GM19463 (cell line): ENCODE data around the gene BPIFB6.

Source experiments
- ATAC-seq: cut with Tn5 transposase; IDR thresholded peaks from one replicate; pipeline ENCODE4 v1.9.1; 2021; ENCODE audit warnings: mild to moderate bottlenecking, moderate library complexity; ENCODE audit not compliant: unreplicated experiment

Gene BPIFB6, protein sequence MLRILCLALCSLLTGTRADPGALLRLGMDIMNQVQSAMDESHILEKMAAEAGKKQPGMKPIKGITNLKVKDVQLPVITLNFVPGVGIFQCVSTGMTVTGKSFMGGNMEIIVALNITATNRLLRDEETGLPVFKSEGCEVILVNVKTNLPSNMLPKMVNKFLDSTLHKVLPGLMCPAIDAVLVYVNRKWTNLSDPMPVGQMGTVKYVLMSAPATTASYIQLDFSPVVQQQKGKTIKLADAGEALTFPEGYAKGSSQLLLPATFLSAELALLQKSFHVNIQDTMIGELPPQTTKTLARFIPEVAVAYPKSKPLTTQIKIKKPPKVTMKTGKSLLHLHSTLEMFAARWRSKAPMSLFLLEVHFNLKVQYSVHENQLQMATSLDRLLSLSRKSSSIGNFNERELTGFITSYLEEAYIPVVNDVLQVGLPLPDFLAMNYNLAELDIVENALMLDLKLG

DNA sequence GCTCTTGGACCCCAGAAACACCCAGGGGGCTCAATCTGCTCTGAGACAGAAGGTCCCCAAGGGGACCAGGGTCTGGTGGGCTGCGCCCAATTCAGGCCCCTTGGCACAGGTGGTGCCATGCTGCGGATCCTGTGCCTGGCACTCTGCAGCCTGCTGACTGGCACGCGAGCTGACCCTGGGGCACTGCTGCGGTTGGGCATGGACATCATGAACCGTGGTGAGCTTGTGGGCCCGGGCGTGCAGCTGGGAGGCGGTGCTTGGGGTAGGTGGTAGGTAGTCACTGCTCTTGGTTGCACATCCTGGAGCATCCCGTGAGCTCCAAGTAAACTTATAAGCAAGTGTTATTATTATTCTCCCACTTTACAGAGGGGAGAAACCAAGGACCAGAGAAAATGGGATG is at the start of gene BPIFB6:
BPIFB6 (plus strand) TSS at position 118 of the 400 bp plus-strand sequence; CDS start at position 118, 0 bp downstream.
- no peak for ATAC-seq

GRCh38 chr20:32982617-32983458 is 48.6 kb upstream of the BPIFB6 start:
- no peak for ATAC-seq

- ATAC-seq = no peak
Observed at GRCh38 chr20:32983459-32984112, 47.9 kb upstream of the BPIFB6 start.

DNA sequence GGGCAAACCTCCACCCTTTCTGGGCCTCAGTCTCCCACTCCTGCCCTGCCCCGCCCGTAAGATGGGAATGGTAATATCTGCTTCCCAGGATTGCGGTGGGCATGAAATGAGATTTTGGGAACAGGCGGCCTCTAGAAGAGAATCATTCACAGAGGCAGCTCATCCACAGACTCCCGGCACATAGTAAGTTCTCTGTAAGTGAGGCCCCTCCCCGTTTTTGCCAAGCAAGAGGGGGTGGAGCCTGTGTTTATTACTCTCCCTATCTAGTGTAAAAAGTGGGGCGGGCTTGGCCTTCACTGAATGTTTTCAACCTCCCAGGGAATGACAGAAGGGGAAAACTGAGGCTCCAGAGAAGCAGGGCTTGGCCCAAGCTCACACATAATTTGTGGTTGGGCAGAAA is 47.3 kb upstream of the BPIFB6 start:
- ATAC-seq = no peak

DNA sequence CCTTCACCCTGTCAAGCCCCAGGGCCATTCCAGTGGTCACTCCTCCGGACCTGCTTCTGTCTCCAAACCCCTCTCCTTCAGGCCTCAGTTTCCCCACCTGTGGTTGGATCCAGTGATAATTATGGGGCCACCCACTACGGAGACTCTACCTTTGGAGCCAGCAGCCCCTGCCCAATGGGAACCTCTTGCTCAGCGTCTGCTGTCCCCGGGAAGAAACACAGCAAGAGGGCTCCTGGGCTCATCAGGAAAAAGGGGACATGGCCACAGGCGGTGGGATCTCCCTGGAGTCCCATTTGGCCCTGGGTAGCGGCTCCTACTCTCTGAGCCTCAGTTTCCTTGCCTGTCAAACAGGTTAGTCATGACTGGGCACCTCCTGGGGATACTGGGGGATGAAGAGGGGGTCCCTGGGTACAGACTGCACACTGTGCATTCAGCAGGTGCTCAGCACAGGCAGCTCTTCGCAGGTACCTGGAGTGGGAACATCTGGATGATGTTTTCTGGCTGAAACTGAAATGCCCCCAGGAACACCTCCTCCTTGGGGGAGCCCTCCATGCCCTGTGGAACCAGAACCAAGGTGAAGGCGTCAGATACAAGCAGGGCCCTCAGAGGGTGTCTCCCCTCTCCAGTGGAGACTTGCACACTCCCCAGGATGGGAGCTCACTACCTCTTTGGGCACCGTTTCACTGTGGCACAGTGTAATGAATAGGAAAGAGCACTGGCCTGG is 46.7 kb upstream of the BPIFB6 start:
- ATAC-seq = no peak

- no peak for ATAC-seq
Observed at GRCh38 chr20:32985596-32985995, 45.9 kb upstream of the BPIFB6 start.

GRCh38 chr20:32986331-32986966 is 45.0 kb upstream of the BPIFB6 start:
- no peak for ATAC-seq

DNA sequence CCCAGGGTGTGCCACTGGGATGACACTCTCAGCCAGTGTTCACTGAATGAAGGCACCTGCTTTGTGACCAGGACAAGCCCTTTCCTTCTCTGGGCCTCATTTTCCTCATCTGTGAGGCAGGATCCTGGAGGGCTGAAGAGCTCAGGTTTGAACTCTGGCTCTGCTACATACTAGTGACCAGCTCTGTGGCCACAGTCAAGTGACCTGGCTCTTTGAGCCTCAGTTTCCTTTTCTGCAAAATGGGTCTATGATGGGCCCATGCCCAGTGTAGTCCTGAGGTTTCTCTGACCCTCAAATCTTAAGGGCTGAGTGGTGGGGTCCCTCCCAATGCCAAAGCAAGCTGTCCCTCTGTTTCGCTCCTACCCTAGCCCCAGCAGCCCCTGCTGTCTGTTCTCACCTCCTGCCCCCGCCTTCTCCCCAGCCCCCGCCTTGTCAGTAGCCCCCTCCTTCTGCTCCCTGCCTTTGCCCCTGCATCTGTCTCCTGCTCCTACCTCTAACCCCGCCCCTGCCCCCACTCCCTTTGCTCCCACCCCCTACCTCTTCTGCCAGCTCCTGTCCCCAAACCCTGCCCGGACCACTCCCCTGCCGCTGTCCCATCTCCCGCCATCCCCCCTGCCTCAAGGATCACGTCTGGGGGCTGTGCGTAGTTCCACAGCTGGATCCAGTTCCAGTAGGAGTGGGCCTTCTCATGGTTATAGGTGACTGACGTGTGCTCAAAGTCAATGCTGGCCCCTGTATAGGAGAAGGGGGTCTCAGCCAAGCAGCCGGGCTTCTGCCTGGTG is 44.2 kb upstream of the BPIFB6 start:
- no peak for ATAC-seq

DNA sequence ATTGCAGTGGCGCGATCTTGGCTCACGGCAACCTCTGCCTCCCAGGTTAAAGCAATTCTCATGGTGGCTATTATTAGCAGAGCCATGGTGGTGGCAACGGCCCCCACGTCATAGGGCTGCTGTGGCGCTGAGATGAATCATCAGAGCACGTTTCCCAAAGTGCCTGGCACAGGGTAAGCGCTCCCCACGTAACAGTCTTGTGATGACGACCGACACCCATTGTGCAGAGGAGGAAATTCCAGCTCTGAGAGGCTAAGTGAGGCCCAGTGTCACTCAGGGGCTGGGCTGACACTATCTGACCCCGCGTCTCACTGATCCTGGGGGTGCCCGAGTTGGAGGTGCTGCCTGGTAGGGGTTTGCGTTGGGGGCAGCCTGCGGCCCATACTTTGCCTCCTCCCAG is 43.4 kb upstream of the BPIFB6 start:
- no peak for ATAC-seq

- ATAC-seq = no peak
Observed at GRCh38 chr20:32989507-32990283, 41.8 kb upstream of the BPIFB6 start.

GRCh38 chr20:32990426-32990825 is 41.0 kb upstream of the BPIFB6 start:
- no peak for ATAC-seq

- ATAC-seq = no peak
Observed at GRCh38 chr20:32991383-32991782, 40.1 kb upstream of the BPIFB6 start.

GRCh38 chr20:32991792-32992641 is 39.4 kb upstream of the BPIFB6 start:
- ATAC-seq = no peak

DNA sequence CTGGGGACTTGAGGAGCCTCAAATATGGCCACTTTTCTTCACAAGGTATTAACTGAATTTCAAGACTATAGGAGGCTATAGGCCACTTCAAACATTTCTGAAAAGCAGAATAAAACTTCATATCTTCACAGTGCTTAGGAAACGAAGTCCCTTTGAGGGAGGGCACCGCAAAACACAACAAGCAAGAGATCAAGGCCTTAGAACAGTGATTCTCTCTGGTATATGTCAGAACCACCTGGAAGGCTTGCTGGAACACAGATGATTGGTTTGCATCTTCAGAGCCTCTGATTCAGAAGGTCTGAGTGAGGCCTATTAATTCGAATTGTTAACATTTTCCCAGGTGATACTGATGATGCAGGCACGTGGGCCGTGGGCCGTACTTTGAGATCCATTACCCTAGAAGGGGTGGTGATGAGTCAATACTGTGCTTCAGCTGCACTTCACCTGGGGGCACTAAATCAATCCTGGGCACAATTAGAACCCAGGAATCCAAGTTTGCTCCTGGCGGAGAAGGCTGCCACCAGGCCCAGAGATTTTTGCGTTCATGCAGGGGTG is 37.9 kb upstream of the BPIFB6 start:
- ATAC-seq = no peak

- no peak for ATAC-seq
Observed at GRCh38 chr20:32995802-32996201, 35.6 kb upstream of the BPIFB6 start.

DNA sequence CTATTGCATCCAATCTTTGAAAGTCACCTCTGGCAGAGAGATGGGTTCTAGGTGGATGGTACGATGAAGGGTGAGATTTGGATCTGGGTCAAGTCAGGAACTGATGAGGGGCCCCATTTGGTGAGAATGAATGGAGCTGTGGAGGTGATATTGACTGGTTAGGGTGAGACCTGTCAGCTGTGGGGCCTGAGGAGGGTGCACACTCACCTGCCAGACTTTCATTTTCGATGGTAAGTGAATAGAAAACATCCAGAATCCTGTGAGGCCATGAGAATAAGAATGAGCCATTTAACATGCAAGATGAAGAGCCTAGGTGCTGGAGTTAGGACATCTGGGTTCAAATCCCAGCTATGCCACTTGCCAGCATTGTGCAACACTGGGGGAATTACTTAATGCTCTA is 34.0 kb upstream of the BPIFB6 start:
- ATAC-seq = no peak

DNA sequence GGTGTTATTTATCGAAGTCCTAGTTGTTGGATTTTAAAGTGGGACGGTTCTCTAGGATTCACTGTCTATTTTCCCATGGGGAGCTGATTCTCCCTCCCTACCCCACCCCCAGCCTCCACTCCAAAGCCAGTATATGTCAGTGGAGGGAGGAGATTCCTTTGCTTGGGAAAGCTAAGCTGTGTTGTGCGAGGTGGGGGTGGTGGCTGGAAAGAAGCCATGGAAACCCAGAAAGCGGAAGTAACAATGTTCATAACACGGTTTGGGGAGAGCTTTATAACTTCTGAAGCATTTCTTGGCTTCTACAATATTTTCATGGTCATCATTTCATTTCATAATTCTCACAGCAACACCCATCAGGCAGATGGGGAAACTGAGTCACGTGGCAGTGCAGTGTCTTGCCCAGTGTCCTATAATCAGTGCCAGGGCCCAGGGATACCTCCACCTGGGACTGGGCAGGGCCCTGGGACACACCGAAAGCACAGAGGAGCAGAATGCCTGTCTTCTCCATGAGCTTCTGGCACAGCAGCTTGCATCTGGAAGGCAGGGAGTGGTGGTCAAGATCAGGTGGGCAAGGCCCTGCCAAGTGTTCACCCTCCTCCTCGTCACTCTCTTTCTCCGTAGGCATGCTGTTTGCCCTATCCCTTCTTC is 31.7 kb upstream of the BPIFB6 start:
- no peak for ATAC-seq
